Midbrain (tissue), 1 donor: ENCODE measurements around the gene ACAD10.
"Not testable (repeated sequence)": the region's sequence is repeated elsewhere in the genome, so short reads cannot be mapped to it uniquely, and the experiment has no call there.

ENCODE experiments used
- DNase-seq: peaks from one replicate; lab custom pipeline; 2025; lab: John Stamatoyannopoulos, UW

ACAD10 gene

GRCh38 chr12:111687255-111687654 lies 1.4 kb downstream of the ACAD10 start:
- no peak for DNase-seq

GRCh38 chr12:111687952-111688351 lies 2.1 kb downstream of the ACAD10 start:
- no peak for DNase-seq

- DNase-seq = no peak
These were observed 5.4 kb downstream of the ACAD10 start for GRCh38 chr12:111691262-111691661.

- DNase-seq = no peak
These were observed 6.8 kb downstream of the ACAD10 start for GRCh38 chr12:111692575-111693210.

DNA sequence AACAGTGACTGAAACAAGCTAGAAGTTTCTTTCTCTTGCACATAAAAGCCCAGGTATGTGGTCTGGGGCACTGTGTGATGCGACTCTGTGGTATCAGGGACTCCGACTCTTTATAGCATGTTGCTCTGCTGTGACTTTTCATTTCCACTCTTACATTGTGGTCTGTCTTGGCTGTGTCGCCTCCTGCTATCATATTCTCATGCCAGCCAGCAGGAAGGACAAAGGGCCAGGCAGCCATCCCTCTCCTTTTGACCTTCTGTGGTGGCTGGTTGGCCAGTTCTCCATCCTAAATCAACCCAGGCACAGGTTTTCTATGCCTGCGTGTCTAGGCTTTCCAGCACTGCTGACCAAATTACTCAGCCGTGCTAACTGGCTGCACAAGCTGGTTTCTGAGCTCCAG lies 8.0 kb downstream of the ACAD10 start:
- no peak for DNase-seq

DNA sequence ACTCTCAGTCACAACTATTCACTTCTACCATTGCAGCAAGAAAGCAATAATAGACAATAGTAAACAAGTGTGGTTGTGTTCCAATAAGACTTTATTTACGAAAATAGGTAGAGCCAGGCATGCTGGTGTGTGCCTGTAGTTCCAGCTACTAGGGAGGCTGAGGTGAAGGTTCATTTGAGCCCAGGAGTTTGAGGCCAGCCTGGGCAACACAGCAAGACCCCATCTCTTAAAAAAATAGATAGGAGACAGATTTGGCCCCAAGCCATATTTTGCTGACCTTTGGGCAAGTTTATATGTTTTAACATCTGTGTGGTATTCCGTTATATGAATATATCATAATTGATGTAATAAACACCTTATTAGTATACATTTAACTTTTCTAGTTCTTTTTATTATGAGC lies 14.1 kb downstream of the ACAD10 start:
- no peak for DNase-seq

GRCh38 chr12:111705672-111706071 lies 19.8 kb downstream of the ACAD10 start:
- no peak for DNase-seq

DNA sequence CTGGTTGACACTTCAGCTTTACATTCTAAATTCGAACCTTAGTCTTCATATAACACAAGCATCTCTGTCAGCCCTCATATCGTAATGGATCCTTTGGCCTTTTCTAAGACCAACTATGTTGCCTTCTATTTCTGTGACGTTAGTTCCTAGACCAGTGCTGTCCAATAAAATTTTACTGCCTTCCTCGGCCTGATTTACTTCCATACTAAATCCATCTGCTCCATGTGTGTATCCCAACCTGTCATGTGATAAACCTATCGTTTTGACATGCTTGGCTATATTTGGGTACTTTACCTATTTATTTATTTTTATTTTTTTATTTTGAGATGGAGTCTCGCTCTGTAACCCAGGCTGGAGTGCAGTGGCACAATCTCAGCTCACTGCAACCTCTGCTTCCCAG lies 20.3 kb downstream of the ACAD10 start:
- DNase-seq = no peak

DNA sequence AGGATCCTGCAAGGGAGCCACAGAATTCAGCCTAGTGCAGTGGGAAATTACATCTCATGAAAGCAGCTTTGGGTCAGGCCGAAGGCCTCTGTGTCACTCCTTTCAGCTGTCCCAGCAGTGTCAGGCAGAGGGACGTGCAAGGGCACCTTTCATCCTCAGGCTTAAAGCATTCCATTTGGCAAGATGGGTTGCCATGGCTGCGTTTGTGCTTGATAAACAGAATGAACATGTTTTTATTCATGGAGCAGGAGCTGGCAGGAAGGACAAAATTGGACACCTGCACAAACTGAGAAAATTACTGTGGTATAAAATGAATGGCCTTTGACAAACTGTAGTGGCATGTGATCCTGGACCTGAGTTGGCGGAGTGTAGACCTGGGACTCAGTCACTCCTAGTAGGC lies 29.4 kb downstream of the ACAD10 start:
- DNase-seq = no peak

- DNase-seq = not testable (repeated sequence)
These were observed 33.5 kb downstream of the ACAD10 start for GRCh38 chr12:111719316-111719715.

DNA sequence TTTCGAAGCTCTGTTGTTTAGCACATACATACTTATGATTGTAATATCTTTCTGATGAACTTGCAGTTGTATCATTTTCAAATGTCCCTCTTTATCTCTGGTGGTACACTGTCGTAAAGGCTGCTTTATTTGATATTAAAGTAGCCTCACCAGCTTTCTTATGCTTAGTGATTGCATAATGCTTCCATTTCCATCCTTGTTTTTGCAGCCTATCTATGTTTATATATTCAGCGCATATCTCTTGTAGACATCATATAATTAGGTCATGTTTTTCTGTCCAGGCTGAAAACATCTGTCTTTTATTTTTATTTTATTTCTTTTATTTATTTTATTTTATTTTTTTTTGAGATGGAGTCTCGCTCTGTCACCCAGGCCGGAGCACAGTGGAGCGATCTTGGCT lies 34.6 kb downstream of the ACAD10 start:
- DNase-seq = no peak

GRCh38 chr12:111723646-111724360 lies 38.0 kb downstream of the ACAD10 start:
- not testable (repeated sequence) for DNase-seq

- no peak for DNase-seq
These were observed 42.9 kb downstream of the ACAD10 start for GRCh38 chr12:111728795-111729194.

GRCh38 chr12:111730420-111730819 lies 44.6 kb downstream of the ACAD10 start:
- no peak for DNase-seq

- no peak for DNase-seq
These were observed 46.9 kb downstream of the ACAD10 start for GRCh38 chr12:111732786-111733185.

- no peak for DNase-seq
These were observed 47.6 kb downstream of the ACAD10 start for GRCh38 chr12:111733340-111733915.

GRCh38 chr12:111739524-111739923 lies 53.7 kb downstream of the ACAD10 start:
- DNase-seq = not testable (repeated sequence)

DNA sequence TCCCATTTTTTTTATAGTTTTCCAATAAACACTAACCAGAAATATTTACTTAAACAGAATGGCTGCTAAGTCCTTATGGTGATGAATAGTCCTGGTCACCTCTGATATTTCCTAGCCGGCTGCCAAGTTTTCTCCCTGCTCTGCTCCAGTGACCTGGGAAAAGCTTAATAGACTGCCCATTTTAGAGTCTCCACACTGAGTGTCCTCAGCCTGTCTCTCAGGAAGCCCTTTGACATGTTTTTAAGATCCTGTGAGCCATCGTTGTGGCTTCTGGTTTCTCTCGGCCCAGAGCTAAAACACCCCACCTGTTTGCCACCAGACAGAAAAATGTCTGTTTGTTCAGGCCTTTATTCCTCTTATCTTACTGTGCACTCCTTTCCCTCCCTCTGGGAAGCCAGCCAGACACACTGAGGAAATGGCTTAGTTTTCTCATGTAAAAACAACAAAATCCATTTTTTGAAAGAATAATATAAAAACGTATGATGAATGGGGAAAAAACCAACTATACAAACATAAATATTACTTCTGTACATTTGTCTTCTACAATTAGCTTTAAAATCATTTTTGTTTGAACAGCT lies 55.5 kb downstream of the ACAD10 start:
- no peak for DNase-seq

DNA sequence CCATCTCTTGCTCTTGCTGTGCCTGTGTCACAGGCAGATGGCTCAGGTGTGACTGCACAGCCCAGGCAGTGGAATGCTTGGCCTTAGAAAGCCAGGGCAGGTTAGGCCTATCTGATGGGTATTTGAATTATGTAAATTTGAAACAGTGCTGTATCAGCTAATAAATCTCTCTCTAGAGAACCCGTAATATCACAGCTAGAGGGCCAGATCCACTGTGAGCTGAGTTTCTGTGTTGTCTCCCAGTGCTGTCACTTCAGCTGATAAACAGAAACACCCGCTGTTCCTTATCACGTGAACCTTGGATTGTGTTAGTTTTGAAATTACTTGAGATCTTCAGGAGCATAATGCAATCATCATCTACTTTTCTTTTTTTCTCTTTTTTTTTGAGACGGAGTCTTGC lies 59.4 kb downstream of the ACAD10 start:
- DNase-seq = no peak

GRCh38 chr12:111747333-111747732 lies 61.5 kb downstream of the ACAD10 start:
- DNase-seq = no peak

DNA sequence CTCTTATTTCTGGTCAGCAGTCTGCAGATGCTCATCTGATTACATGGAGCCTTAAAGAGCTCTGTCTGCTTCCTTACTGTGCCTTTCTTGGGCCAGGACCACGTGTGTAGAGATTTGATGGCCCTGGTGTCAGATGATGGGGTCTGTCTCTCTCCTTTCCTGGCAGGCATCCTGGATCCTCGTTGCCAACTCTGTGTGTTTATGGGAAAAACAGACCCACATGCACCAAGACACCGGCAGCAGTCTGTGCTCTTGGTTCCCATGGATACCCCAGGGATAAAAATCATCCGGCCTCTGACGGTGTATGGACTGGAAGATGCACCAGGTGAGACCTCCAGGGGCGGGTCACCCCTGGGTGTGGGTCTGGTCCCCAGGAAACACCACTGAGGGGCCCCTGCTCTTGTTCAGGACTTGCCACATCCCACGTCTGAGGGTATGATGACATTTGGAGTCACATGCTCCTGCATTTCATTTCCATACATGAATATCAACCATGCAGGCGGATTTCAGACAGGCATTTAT lies 62.4 kb downstream of the ACAD10 start:
- no peak for DNase-seq

DNA sequence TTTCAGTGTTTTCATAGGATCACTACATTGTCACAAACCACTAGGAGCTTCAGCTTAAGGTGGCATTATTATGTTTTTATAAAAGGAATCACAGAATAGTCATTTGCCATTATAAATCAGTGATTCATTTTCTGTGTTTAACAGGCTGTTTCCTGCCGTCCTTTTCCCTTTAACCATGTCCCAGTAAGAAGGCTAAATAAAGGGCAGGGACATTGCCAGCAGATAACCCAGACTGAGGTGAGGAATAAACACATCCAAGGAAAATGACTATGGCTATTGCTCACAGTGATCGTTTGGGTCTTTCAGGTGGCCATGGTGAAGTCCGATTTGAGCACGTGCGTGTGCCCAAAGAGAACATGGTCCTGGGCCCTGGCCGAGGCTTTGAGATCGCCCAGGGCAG lies 63.0 kb downstream of the ACAD10 start:
- DNase-seq = no peak

- DNase-seq = no peak
These were observed 63.5 kb downstream of the ACAD10 start for GRCh38 chr12:111749391-111749790.
